ENCODE results near the gene MFRP.

Gene MFRP

DNA sequence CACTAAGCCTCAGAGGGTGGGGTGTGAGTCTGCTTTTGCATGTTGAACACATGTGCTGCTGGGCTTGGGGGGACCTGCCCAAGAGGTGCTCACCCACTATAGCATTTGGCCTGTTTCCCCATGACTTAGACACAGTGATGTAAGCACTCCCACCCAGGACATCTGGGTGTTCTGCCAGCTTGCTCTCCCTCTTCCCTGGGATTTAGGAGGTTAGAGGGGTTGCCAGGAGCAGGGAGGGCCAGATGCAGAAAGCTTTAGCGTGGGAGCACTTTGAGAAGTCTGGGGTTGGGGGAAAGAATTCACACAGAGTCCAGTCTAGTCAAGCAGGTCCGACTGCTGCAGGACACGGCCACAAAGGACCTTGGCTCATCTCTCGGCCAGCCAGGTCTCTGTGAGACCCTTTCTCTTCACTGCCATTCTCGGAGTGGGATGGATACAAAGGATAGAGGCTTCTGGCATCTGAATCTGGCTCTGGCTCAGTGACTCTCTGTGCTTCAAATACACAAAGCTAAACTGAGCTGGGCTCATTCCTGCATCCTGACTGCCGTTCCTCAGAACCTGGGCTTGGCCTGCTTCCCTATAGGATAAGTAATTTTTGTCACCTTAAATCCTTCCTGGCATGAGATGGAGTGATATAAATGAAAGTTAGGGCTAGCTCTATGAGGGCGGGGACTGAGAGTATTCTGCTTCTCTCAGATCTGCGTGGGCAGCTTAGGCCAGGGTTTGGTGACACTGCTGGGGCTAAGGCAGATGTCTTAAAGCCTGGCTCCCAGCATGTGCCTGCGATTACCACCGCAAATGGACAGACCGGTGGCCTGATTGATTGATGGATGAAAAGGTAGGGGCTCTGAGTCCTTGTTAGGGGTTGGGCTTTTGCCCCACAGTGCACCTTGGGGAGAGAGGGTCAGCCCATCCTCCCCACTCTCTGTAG is 20.4 kb upstream of the MFRP start:
- no peak overlapping the region for H3K27ac ChIP-seq
- TF ChIP-seq, protein P1, sequence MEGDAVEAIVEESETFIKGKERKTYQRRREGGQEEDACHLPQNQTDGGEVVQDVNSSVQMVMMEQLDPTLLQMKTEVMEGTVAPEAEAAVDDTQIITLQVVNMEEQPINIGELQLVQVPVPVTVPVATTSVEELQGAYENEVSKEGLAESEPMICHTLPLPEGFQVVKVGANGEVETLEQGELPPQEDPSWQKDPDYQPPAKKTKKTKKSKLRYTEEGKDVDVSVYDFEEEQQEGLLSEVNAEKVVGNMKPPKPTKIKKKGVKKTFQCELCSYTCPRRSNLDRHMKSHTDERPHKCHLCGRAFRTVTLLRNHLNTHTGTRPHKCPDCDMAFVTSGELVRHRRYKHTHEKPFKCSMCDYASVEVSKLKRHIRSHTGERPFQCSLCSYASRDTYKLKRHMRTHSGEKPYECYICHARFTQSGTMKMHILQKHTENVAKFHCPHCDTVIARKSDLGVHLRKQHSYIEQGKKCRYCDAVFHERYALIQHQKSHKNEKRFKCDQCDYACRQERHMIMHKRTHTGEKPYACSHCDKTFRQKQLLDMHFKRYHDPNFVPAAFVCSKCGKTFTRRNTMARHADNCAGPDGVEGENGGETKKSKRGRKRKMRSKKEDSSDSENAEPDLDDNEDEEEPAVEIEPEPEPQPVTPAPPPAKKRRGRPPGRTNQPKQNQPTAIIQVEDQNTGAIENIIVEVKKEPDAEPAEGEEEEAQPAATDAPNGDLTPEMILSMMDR (conservative IDR thresholded peaks at IDR 0.05) = no peak
- no peak for TF ChIP-seq ZFX (IDR thresholded peaks at IDR 0.05)

DNA sequence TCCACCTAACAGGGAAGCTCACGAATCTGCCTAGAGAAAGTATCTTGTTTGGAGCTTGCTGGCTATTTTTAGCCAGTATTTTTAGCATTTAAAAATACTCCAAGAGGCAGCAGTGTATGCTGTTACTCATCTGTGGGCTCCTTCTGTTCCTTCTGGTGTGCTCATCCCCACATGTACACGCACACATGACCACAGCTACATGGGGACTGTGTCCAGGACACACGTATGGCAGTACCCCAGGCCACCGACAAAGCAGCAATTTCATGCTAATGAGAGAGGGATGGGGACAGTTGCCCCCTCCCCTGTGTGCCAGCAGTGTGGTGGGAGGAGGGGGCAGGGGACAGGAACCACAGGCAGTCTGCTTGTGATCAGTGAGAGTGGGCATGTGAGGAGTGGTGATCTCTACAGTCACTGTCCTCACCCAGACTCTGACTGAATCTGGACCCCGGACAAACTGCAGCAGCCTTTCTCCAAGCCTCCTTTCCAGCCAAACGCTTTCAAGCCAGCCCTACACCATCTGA is 18.6 kb upstream of the MFRP start:
- TF ChIP-seq ZFX (IDR thresholded peaks at IDR 0.05) = no peak
- TF ChIP-seq, protein P1 (conservative IDR thresholded peaks at IDR 0.05) = no peak
- H3K27ac ChIP-seq = no peak overlapping the region

DNA sequence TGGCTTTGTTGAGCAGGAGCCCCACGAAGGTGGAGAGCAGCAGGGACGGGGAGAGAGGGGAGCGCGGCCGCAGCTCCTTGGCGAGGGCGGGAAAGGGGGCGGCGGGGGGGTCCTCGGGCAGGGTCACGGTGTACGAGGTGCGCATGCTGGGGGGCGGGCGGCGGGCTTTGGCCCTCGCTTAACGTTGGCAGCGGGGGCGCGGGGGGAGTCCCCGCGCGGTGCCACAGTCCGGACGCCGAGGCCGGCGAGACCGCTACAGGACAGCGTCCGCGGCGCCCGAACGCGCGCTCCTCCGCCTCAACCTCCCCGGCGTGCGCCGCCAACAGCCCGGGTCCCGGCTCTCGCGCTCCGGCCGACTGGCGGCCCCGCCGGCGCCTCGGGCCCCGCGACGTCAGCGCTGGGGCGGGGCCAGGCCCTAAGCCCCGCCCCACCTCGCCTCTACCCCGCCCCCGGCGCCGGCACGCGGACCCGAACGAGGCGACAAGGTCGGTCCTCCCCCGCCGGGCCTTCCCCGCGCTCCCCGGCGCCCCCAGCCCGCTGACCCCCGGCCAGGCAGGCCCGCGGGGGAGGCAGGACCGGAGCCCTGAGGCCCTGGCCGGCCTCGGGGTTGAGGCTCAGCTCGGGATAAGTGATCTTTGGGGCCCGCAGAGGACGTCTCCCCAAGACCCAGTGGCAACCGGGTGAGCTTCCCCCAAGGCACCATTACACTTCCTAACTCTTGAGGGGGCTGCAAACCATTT is 17.5 kb upstream of the MFRP start:
- TF ChIP-seq ZFX (IDR thresholded peaks at IDR 0.05) = no peak
- TF ChIP-seq, protein P1 (conservative IDR thresholded peaks at IDR 0.05) = no peak
- H3K27ac ChIP-seq = peak overlapping the region; percentile 63

DNA sequence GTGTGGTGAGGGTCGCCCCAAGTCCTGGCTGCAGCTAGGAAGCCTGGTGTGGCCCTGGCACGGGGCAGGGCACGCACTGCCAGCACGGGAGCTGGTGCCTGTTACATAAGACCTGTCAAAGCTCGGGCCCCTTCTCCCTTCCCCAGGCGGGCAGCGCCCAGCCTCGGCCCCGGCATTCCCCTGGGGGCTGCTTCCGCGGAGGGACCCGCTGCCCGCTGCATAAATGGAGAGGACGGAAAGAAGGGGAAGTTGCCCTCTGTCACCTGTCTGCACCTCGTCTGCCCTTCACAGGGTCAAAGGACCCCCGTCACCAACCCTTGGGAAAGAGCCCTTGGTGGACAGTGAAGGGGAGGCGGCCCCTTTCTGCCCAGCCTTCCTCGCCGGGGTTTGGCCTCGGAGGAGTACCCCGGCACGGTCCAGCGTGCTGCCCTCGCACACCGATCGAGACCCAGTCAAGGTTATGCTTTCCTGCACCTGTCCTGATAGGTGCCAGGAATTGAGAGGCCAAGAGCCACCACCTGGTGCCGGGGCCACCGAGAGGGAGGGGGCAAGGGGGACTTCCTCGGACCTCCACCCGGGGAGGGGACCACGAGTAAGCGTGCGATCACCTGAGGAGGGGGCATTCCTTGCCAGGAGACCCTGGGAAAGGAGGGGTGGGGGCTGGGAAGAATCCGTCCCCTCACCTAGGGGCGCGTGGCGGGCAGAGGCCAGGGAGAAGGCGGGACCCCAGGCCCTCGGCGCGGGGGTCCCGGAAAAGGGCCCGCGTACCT is 16.8 kb upstream of the MFRP start:
- peak overlapping the region; percentile 63 for H3K27ac ChIP-seq
- TF ChIP-seq ZFX (IDR thresholded peaks at IDR 0.05) = no peak
- TF ChIP-seq, protein P1 (conservative IDR thresholded peaks at IDR 0.05) = no peak

DNA sequence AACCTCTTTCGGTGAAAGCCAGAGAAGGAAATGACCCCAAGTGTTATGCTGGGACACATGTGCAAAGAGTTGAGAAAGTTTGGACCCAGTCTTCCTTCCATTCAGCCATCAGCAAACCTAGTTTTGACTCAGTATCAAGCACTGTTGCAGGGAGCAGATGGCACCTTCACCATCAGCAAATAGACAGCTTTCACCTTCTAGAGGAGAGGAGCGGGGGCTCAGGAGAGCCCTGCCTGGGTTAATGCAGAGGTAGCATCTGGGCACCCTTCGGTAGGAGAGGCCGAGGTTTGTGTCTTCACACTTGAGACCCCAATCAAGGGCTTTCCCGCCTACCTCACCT is 16.2 kb upstream of the MFRP start:
- peak overlapping the region; percentile 63 for H3K27ac ChIP-seq
- no peak for TF ChIP-seq ZFX (IDR thresholded peaks at IDR 0.05)
- TF ChIP-seq, protein P1 (conservative IDR thresholded peaks at IDR 0.05) = no peak

DNA sequence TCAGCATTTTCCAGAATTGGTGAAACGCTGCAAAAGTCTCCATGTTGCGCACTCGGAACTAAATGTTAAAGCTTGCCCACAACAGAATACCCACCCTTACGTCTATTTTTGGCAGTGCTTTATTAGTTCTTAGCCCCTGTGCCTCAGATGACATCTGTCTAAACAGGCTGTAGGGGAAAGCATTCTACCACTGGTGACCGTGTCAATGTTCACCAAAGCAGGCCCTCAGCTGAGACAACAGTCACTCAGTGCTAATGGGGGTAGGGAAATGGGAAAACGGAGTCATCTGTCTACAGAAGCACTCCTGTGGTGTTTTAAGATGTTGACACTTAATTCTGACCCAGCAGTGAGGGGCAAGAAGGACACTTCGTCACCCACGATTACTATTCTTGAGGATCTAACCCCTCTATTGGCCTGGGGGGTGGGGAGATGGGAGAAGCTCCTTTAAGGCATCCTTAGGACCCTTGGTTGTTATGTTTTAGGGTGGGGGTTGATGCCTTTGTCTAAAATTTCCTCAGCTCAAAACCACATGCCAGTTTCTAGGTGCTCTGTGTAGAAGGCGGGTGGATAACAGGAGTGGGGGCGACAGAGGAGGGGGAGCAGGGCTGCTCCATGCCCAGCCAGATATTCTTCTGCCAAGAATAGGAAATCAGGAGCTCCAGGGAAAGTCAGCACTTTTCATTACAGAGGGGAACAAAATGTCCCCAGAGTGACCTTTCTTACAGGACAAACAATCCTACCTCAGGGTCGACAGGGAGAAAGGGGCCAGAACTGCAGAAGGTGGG is 15.6 kb upstream of the MFRP start:
- peak overlapping the region; percentile 63 for H3K27ac ChIP-seq
- TF ChIP-seq ZFX (IDR thresholded peaks at IDR 0.05) = no peak
- TF ChIP-seq, protein P1 (conservative IDR thresholded peaks at IDR 0.05) = no peak
